Natural killer cell (primary cell): ENCODE measurements around the gene S100A6. TPM values are rescaled to one million over a fixed set of nuclear protein-coding genes. Genes with fewer than 3 reads are reported as not detected.

Source experiments
- ATAC-seq, 3 donors: fragments of 150-1000 bp in 2 of 3; fragments of 200-7000 bp in 1 of 3; cut with Tn5 transposase; 1 replicate in 1 of 3; 2 replicates in 2 of 3; pipeline ENCODE4 v1.10.0; 2021; ENCODE audit warnings: mild to moderate bottlenecking in 2 of 3, moderate library complexity in 2 of 3
- DNase-seq, 2 donors: peaks; one replicate each; pipeline versions ENCODE4 v3.0.0 to v3.0.0-alpha.2; 2013 to 2021; ENCODE audit warnings: mixed read lengths in 1 of 2
- H3K27ac ChIP-seq: one replicate; pipeline ENCODE4 v1.5.1; 2013; ENCODE audit warnings: mild to moderate bottlenecking, low read length
- H3K27me3 ChIP-seq: one replicate; pipeline ENCODE4 v1.6.1; 2013; ENCODE audit warnings: low read length; ENCODE audit not compliant: control insufficient read depth, insufficient read depth
- H3K36me3 ChIP-seq: one replicate; pipeline ENCODE4 v1.6.1; 2013; ENCODE audit warnings: low read length; ENCODE audit not compliant: control insufficient read depth, insufficient read depth
- H3K4me1 ChIP-seq: one replicate; pipeline ENCODE4 v1.6.1; 2013; ENCODE audit warnings: low read length; ENCODE audit not compliant: control insufficient read depth, insufficient read depth
- H3K4me3 ChIP-seq: one replicate; pipeline ENCODE4 v1.5.1; 2013; ENCODE audit warnings: low read length
- H3K9me3 ChIP-seq: one replicate; pipeline ENCODE4 v1.6.1; 2013; ENCODE audit warnings: low read length; ENCODE audit not compliant: control insufficient read depth, insufficient read depth
- H3K27ac Mint-ChIP-seq, 2 donors: one replicate each; pipeline ENCODE4 v1.8.0; 2022; ENCODE audit warnings: mild to moderate bottlenecking in 2 of 2, mixed read lengths in 2 of 2, moderate library complexity in 1 of 2
- H3K27me3 Mint-ChIP-seq, 2 donors: one replicate each; pipeline ENCODE4 v1.8.0; 2022; ENCODE audit warnings: low read depth in 2 of 2, mixed read lengths in 2 of 2
- H3K36me3 Mint-ChIP-seq: one replicate; pipeline ENCODE4 v1.8.0; 2022; ENCODE audit warnings: mixed read lengths
- H3K4me1 Mint-ChIP-seq, 2 donors: one replicate each; pipeline ENCODE4 v1.8.0; 2022; ENCODE audit warnings: mixed read lengths in 2 of 2
- H3K4me3 Mint-ChIP-seq: one replicate; pipeline ENCODE4 v1.8.0; 2022; ENCODE audit warnings: mild to moderate bottlenecking, moderate library complexity, mixed read lengths
- H3K9me3 Mint-ChIP-seq, 2 donors: one replicate each; pipeline ENCODE4 v1.8.0; 2022; ENCODE audit warnings: mixed read lengths in 2 of 2
- WGBS: methylation state at CpG from one replicate; pipeline ENCODE4 v1.1.7; 2013; ENCODE audit warnings: missing lambda C conversion rate; ENCODE audit not compliant: insufficient coverage; 5-methylcytosine and 5-hydroxymethylcytosine counted together
- intact Hi-C: fragments of 100-400 bp; cut with micrococcal nuclease; formaldehyde crosslinking; loops from one replicate; pipeline ENCODE4 v1.14.2; 2022
- total RNA-seq, 4 donors: library from RNA; stranded (reverse); fragments of 120-200 nt in 1 of 4; gene quantifications; one replicate each; pipeline versions ENCODE4 v1.2.3 to v1.2.4, GENCODE V29; 2013 to 2022
- TF ChIP-seq, protein P1 (sequence below): fragments of 200-600 bp; IDR thresholded peaks from one replicate; pipeline ENCODE4 v1.8.0; 2022; ENCODE audit warnings: antibody characterized with exemption

The S100A6 gene
- total RNA-seq, 3 donors from 2014 or later (not counting 1 experiment from before 2014, with no cell fraction given): 174 to 261 (median 245) TPM

DNA sequence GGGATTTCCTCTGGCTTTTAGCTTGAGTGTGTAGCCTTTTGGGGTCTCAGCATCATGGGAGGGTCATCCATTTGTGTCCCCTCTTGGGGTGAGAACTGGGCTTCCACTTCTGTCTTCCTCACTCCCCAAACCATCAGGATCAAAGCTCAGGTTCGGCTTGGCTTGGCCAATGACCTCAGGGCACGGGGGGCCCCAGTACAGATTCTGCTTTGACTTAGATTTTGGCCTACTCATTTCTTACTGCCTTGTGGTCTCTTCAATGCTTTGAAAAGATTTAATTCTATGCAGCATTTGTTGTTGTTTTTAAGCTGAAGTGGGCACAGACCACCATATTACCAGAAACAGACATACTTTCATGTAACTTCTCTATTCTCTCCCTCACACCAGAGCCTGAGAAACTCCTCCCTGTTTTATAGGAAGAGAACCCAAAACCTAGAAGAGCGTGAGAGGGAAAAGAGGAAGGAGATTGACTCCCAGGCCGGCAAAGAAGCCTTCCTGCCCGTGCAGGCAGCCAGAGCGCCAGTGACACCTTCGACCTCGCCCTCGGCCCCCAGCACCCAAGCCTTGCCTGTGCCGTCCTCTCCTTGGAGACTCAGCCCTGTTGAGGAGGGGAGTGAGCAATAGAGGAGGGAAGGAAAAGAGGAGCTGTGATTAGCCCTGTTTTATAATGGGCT is 15.2 kb upstream of the S100A6 start:
- 62% methylated on average over 10 of the region's 10 CpGs for whole genome bisulfite sequencing

DNA sequence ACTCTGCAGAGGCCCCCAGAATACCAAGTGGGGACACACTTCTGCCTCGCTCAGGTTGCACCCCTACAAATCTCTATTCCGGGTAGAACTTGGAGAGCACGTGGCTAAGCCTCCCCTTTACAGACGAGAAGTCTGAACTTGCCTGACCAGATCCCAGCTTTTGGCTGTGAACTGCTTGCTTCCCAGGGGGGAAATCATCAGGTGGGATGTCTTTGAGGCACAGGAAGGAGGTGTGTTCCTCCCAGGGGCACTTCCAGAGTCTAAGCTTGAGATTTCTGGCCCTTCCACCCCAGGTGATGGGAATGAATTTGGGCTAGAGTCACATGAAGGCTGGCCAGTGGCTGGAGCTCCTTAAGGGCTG is 14.6 kb upstream of the S100A6 start:
- no peaks in the 10 kb centered on the region for H3K9me3 ChIP-seq
- Mint-ChIP-seq H3K27ac (no peak overlapping the region), H3K9me3 (no peaks in the 10 kb centered on the region), H3K36me3 (no peaks in the 10 kb centered on the region), H3K27me3 (peaks cover 0 to 8% of the 10 kb centered on the region in 2 donors), H3K4me1 (peaks cover 13 to 35% of the 10 kb centered on the region in 2 donors), H3K4me3 (no peak overlapping the region)
- H3K36me3 ChIP-seq: no peaks in the 10 kb centered on the region
- H3K4me1 ChIP-seq: peaks cover 29% of the 10 kb centered on the region
- H3K27me3 ChIP-seq: no peaks in the 10 kb centered on the region
- TF ChIP-seq, protein P1, sequence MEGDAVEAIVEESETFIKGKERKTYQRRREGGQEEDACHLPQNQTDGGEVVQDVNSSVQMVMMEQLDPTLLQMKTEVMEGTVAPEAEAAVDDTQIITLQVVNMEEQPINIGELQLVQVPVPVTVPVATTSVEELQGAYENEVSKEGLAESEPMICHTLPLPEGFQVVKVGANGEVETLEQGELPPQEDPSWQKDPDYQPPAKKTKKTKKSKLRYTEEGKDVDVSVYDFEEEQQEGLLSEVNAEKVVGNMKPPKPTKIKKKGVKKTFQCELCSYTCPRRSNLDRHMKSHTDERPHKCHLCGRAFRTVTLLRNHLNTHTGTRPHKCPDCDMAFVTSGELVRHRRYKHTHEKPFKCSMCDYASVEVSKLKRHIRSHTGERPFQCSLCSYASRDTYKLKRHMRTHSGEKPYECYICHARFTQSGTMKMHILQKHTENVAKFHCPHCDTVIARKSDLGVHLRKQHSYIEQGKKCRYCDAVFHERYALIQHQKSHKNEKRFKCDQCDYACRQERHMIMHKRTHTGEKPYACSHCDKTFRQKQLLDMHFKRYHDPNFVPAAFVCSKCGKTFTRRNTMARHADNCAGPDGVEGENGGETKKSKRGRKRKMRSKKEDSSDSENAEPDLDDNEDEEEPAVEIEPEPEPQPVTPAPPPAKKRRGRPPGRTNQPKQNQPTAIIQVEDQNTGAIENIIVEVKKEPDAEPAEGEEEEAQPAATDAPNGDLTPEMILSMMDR: no peak
- WGBS: 93% methylated on average over 4 of the region's 4 CpGs
- DNase-seq: no peak
- no peak overlapping the region for H3K27ac ChIP-seq
- intact Hi-C loops: no loop called here
- ATAC-seq: no peak
- no peak overlapping the region for H3K4me3 ChIP-seq

More for the DNA sequence above, 15.2 kb upstream of the S100A6 start:
- peaks cover 8 to 29% of the 10 kb centered on the region in 2 donors for H3K4me1 Mint-ChIP-seq
- peaks cover 0 to 8% of the 10 kb centered on the region in 2 donors for H3K27me3 Mint-ChIP-seq
- DNase-seq (no peak), ATAC-seq (no peak)
- no peak overlapping the region for H3K4me3 Mint-ChIP-seq
- Histone ChIP-seq H3K27ac (no peak overlapping the region), H3K9me3 (no peaks in the 10 kb centered on the region), H3K27me3 (no peaks in the 10 kb centered on the region), H3K36me3 (no peaks in the 10 kb centered on the region), H3K4me3 (no peak overlapping the region), H3K4me1 (peaks cover 23% of the 10 kb centered on the region)
- H3K36me3 Mint-ChIP-seq: no peaks in the 10 kb centered on the region
- intact Hi-C loops: no loop called here
- H3K27ac Mint-ChIP-seq: no peak overlapping the region
- H3K9me3 Mint-ChIP-seq: no peaks in the 10 kb centered on the region
- TF ChIP-seq, protein P1: no peak

DNA sequence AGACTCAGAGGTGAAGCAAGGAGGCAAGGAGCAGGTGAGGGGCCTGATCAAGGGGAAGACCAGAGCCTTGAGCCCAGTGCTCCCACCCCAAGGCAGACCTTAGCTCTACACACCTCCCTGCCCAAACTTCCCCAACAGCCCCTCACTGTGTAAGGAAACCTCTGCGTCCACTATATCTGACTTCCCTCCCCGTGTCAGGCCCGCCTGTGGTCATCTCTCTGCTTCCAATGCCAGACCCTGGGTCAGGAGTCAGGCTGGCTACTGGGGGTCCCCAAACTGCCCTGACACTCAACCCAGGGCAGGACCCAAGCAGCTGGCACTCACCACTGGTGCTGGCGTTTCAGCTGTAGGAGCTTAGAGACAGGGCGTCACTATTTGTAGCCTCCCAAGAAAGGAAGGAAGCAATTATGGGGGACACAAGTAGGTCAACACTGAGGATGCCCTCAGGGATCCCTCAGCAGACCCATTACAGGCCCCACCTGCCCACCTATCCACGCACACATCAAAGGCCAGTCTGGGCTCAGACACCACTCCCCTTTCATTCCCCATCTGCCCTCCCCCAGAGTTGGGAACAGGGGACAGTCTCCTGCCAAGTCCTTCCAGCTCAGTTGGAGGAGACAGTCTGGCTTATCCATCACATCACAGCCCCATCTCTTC is 14.1 kb upstream of the S100A6 start:
- H3K9me3 Mint-ChIP-seq: no peaks in the 10 kb centered on the region
- TF ChIP-seq, protein P1: no peak
- no peaks in the 10 kb centered on the region for H3K36me3 Mint-ChIP-seq
- peaks cover 0 to 8% of the 10 kb centered on the region in 2 donors for H3K27me3 Mint-ChIP-seq
- no peak overlapping the region for H3K4me3 Mint-ChIP-seq
- Histone ChIP-seq H3K27ac (no peak overlapping the region), H3K27me3 (no peaks in the 10 kb centered on the region), H3K36me3 (no peaks in the 10 kb centered on the region), H3K4me1 (peaks cover 34% of the 10 kb centered on the region), H3K4me3 (no peak overlapping the region), H3K9me3 (no peaks in the 10 kb centered on the region)
- H3K27ac Mint-ChIP-seq: no peak overlapping the region
- peaks cover 18 to 40% of the 10 kb centered on the region in 2 donors for H3K4me1 Mint-ChIP-seq
- WGBS: 91% methylated on average over 6 of the region's 6 CpGs
- ATAC-seq: no peak
- DNase-seq: no peak
- intact Hi-C loops: no loop called here
